HG03571 (cell line): ENCODE results near the gene AURKAIP1.
"Not testable (repeated sequence)": the region's sequence is repeated elsewhere in the genome, so short reads cannot be mapped to it uniquely, and the experiment has no call there.

ENCODE experiments used
- ATAC-seq: cut with Tn5 transposase; IDR thresholded peaks from one replicate; pipeline ENCODE4 v1.9.1; 2021; ENCODE audit not compliant: unreplicated experiment

The AURKAIP1 gene

GRCh38 chr1:1374929-1375662 lies at the start of gene AURKAIP1:
AURKAIP1 (minus strand) TSS chr1:1375207; CDS start chr1:1374756, 451 bp downstream.
- peak; percentile 78 for ATAC-seq

- no peak for ATAC-seq
These were observed 49.7 kb upstream of the AURKAIP1 start for GRCh38 chr1:1424707-1425106.

GRCh38 chr1:1423245-1423597 lies 48.2 kb upstream of the AURKAIP1 start:
- no peak for ATAC-seq

GRCh38 chr1:1422465-1423244 lies 47.6 kb upstream of the AURKAIP1 start:
- ATAC-seq = no peak

GRCh38 chr1:1421907-1422464 lies 47.0 kb upstream of the AURKAIP1 start:
- no peak for ATAC-seq

- no peak for ATAC-seq
These were observed 46.3 kb upstream of the AURKAIP1 start, which contains the start of gene ANKRD65 for GRCh38 chr1:1421147-1421906. ANKRD65 (minus strand) TSS chr1:1421276; CDS start chr1:1421005, 271 bp downstream.

GRCh38 chr1:1420654-1421141 lies 45.7 kb upstream of the AURKAIP1 start:
- ATAC-seq = no peak

- ATAC-seq = no peak
These were observed 45.0 kb upstream of the AURKAIP1 start for GRCh38 chr1:1419813-1420653.

- ATAC-seq = no peak
These were observed 44.4 kb upstream of the AURKAIP1 start for GRCh38 chr1:1419363-1419812.

GRCh38 chr1:1418464-1419362 lies 43.7 kb upstream of the AURKAIP1 start:
- ATAC-seq = no peak

- not testable (repeated sequence) for ATAC-seq
These were observed 42.9 kb upstream of the AURKAIP1 start for GRCh38 chr1:1417825-1418463.

GRCh38 chr1:1417396-1417795 lies 42.4 kb upstream of the AURKAIP1 start:
- not testable (repeated sequence) for ATAC-seq

- ATAC-seq = no peak
These were observed 40.7 kb upstream of the AURKAIP1 start for GRCh38 chr1:1415751-1416150.

- ATAC-seq = not testable (repeated sequence)
These were observed 37.4 kb upstream of the AURKAIP1 start for GRCh38 chr1:1412311-1412902.

- no peak for ATAC-seq
These were observed 36.6 kb upstream of the AURKAIP1 start for GRCh38 chr1:1411626-1412025.

- not testable (repeated sequence) for ATAC-seq
These were observed 35.2 kb upstream of the AURKAIP1 start for GRCh38 chr1:1410238-1410637.

GRCh38 chr1:1407636-1408318 lies 32.8 kb upstream of the AURKAIP1 start:
- peak; percentile 22 for ATAC-seq
